NCI-H187 (cell line): ENCODE results near the gene UCP2.
"Not testable (repeated sequence)": the region's sequence is repeated elsewhere in the genome, so short reads cannot be mapped to it uniquely, and the experiment has no call there.

Experiments
- DNase-seq, 2 experiments: peaks; one replicate each; lab custom pipeline; 2025; lab: John Stamatoyannopoulos, UW

The UCP2 gene

DNA sequence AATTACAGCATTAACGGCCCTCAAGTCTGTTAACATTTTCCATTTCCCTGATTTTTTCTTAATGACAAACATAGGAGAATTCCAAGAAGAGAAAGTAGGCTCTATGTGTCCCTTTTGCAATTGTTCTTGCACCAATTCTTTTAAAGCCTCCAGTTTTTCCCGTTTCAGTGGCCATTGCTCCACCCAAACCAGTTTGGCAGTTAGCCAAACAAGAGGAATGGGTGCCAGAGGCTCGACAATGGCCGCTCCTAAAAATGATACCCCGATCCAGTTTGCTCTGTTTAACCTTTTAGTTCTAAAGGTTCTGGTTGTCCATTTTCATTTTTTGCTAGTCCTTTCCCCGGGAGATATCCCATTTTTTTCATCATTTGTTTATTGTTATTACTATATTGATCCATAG, 38.6 kb downstream of the UCP2 start:
- no peak for DNase-seq

DNA sequence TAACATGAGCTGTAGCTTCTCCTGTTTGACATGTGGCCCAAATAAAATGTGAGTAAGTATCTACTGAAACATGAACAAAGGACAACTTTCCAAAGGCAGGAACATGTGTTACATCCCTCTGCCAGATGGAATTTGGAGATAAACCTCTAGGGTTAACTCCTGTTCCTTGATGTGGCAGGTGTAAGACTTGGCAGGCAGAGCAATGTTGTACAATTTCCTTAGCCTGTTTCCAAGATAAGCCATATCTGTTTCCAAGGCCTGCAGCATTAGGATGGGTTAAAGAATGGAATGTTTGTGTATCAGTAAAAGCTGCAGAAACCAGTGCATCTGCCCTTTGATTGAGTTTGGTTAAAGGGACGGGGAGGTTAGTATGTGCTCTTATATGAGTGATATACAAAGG, 40.6 kb downstream of the UCP2 start:
- no peak for DNase-seq

DNA sequence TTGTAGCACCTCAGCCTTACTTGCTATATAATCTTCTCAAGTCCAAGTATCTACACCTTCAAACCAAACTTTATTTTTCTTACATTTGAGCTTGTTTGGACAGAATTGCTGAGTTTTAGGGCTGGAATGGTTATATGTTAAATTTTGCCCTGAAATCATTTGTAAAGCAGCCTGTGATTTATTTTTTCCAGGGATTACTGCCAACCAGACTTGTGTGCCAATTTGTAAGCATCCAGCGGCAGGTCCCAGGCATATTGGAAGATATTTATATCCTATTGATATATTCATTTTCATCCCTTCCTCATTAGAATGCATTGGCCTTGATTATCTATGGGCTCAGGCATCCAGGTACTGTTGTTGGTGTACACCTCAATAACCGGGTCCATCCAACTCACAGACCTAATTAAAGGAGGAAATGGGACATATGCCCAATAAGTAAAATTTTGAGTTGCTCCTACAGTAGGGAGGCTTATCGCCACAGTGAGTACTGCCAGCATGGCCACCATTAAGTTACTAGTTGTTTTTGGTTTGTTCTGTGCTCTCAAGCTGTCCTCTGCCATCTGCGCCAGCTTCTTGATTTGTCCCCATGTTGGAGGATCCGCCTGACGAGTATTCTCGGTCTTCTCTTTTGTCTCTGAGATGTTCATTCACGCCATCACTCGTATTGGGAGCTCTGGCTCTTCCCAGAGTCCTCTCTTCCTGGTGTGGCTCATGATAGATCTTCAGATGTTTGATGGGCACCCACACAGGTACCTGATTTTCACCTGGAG, 41.7 kb downstream of the UCP2 start:
- DNase-seq = no peak

DNA sequence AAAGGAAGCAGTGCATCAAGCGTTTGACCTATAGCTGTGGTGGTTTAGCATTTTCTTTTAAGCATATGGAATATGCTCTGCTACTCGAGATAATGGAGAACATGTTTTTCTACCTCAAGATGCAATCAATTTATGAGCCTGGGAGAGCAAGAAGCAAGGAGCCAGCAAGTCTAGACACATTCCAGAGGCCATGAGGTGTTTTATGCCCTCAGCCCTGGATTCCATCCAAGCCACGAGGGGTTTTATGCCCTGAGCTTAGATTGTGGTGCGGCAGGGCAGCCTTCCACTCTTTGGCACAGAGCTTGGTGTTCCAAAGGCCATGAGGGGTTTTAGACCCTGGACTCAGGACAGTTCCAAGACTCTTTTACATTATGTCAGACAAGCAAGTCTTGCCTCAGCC, 43.5 kb downstream of the UCP2 start:
- DNase-seq = no peak

DNA sequence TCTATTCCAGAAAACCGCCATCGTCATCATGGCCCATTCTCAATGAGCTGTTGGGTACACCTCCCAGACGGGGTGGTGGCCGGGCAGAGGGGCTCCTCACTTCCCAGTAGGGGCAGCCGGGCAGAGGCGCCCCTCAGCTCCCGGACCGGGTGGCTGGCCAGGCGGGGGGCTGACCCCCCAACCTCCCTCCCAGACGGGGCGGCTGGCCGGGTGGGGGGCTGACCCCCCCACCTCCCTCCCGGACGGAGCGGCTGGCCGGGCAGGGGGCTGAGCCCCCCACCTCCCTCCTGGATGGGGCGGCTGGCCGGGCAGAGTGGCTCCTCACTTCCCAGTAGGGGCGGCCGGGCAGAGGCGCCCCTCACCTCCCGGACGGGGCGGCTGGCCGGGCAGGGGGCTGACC, 46.6 kb downstream of the UCP2 start:
- not testable (repeated sequence) for DNase-seq

DNA sequence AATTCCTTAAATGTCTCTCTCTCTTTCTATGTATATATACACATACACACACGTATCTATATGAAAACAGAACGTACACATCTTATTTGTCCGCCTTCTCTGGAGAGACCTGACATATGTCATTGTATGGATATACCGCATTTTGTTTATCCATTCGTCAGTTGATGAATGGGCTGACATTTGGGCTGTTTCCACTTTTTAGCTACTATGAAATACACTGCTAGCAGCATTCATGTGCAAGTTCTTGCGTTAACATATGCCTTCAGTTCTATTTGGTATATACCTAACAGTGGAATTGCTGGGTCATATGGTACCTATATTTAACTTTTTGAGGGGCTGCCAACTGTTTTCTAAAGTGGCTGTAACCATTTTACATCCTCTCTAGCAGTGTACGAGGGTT, 49.9 kb downstream of the UCP2 start:
- DNase-seq = no peak

DNA sequence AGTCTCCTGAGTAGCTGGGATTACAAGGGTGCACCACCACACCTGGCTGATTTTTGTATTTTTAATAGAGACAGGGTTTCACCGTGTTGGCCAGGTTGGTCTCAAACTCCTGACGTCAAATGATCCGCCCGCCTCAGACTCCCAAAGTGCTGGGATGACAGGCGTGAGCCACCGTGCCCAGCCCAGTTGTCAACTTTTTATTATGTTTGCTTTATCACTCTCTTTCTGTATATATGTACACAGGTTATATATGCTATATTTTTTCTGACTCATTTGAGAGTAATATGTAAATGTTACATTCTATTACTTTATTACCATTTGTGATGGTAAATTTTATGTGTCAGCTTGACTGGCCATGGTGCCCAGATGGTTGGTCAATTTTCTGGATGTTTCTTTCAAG, 50.7 kb downstream of the UCP2 start:
- DNase-seq = no peak

DNA sequence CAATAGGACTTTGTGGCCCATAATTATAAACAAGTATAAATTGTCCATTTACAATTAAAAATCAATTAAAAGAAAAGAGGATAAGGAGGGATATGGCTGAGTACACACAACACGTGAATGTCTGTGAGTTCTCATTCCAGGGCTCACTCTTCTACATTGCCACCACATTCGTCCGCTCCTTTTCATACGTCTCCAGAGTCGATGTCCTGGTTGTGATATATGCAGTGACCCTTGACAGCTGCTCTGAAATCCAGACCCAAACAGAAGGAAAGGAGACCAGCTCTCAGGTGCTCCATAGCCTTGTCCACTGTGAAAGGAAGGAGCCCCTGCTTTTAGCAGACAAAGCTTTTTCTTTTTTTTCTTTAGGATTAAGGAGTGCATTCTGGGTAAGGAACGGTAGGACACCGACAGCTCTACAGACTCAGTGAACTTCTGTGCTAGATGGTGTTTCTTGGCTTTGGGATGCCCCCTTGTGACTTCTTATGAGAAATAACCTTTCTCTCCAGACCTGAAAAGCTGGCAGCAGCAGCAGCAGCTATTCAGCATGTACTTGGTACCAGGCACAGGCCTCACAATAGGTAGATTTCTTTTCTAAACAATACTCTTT, 51.5 kb downstream of the UCP2 start:
- DNase-seq = peak in 1 of 2 experiments; percentile 42

DNA sequence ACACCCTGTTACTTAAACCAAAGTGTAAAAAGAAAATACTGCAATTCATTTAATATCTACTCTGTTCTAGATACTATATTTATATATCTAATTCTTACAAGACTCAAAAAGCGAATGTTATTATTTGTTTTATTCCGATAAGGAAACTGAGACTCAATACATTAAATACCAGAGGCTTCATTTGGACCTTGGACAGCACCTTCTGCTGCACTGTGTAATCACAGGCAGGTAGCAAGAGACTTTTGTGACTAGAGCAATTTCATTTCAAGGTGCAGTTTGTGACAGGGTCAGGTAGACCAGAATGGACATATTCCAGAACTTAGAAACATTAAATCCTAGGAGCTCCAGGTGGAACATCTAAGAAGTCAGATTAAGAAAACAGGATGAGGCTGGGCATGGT, 53.3 kb downstream of the UCP2 start:
- DNase-seq = no peak
